ENCODE measurements around the gene C12orf57. TPM values are rescaled to one million over a fixed set of nuclear protein-coding genes. Genes with fewer than 3 reads are reported as not detected.

The C12orf57 gene
- total and polyA plus RNA-seq, 9 of the 15 experiments (the other 6 are each of a cell fraction or from before 2014, with no cell fraction given), result 26.7 to 191 (median 107) TPM

- TF ChIP-seq ARID2 (IDR thresholded peaks at IDR 0.05) (no peak), E4F1 (CRISPR knock-in tag; IDR thresholded peaks at IDR 0.05; ENCODE audit: borderline replicate concordance) (no peak), CUX1 (CRISPR knock-in tag; IDR thresholded peaks at IDR 0.05) (no peak), AFF1 (IDR thresholded peaks at IDR 0.05; ENCODE audit: low read depth in 1 of 2, partially characterized antibody in 2 of 2) (no peak), BACH1 (tag; IDR thresholded peaks at IDR 0.05) (no peak), SAFB2 (IDR thresholded peaks at IDR 0.05; ENCODE audit: borderline replicate concordance, low read depth, low read length, severe bottlenecking) (no peak)
Observed at GRCh38 chr12:6939191-6939540, 4.7 kb upstream of the C12orf57 start (continued).
